ENCODE data around the gene ALKBH8.

The ALKBH8 gene

GRCh38 chr11:107562647-107563208 lies 2.8 kb downstream of the ALKBH8 start:
- no peak for TF ChIP-seq CTCF (conservative IDR thresholded peaks at IDR 0.05; ENCODE audit: low read length)
- no peak overlapping the region for H3K4me3 ChIP-seq (ENCODE audit: low read length)
- DNase-seq (ENCODE audit: low read depth) = peak; percentile 53

DNA sequence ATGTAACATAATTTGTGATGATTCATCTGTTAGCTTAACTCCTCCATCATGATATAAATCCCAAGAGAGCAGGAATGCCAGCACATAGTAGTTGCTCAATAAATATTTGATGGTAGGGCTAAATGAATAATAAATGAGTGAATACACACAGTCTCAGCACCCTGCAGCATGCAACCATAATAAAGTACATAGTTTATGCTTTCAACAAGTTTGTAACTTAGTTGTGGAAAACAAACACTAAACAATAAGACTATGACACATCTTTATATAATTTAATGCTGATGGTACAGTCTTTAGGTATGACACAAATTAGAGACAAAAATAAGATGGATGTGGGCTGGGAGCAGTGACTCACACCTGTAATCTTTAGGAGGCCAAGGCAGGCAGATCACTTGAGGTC lies 3.8 kb downstream of the ALKBH8 start:
- TF ChIP-seq CTCF (conservative IDR thresholded peaks at IDR 0.05; ENCODE audit: low read length) = no peak
- H3K4me3 ChIP-seq (ENCODE audit: low read length) = no peak overlapping the region
- DNase-seq (ENCODE audit: low read depth) = peak; percentile 84

DNA sequence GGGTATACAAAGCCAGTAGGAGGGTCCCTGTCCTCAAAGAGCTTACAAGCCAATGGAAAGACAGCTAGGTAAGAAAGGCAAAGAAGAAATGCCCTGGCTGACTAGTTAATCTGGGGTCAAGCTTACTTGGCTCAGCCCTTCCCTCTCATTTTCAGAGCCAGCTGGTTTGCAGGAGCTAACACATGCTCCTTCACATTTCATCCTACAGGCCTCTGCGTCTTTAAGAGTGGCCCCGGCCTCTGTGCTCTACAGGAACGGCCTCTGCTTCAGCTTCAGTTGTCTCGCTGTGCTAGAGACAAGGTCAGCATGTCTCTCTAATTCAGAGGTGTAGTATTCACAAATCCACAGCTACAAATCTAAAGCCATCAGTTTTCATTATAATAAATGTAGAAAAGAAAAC lies 15.2 kb downstream of the ALKBH8 start:
- no peak for TF ChIP-seq CTCF (conservative IDR thresholded peaks at IDR 0.05; ENCODE audit: low read length)
- DNase-seq (ENCODE audit: low read depth) = no peak
- no peak overlapping the region for H3K4me3 ChIP-seq (ENCODE audit: low read length)

- no peak overlapping the region for H3K4me3 ChIP-seq (ENCODE audit: low read length)
- DNase-seq (ENCODE audit: low read depth) = no peak
- no peak for TF ChIP-seq CTCF (conservative IDR thresholded peaks at IDR 0.05; ENCODE audit: low read length)
Observed at GRCh38 chr11:107549954-107550285, 15.6 kb downstream of the ALKBH8 start.

DNA sequence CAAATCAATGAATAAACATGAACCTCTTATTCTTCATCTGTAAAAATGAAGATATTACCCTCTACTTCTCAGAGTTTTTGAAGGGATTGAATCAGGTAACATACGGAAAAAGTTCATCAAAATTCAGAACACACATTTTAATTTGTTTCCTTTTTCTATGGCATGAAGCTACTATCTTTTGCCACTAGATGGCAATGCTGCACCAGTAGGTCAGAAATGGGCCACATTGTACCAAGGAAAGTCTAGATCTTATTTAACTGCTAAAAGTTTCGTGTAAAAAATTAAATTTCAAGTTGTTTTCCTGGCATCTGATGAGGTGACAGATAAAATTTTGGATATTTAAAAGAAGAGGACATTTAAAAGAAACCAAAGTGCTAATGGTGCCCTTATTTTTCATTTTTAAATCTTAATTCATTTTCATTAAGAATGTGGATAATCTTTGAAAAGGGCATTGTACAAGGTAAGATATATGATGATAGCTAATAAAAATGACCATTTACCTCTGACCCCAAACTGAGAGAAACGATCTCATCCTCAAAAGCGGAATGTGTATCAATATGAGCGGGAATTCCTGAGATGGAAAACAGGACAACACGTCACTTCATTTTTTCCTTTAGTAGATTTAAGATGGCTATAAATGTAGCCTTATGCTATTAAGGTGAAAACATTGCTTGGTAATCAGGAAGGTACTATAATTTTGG lies 16.1 kb downstream of the ALKBH8 start:
- TF ChIP-seq CTCF (conservative IDR thresholded peaks at IDR 0.05; ENCODE audit: low read length) = peak; percentile 94
- H3K4me3 ChIP-seq (ENCODE audit: low read length) = no peak overlapping the region
- DNase-seq (ENCODE audit: low read depth) = peak; percentile 52

- no peak for TF ChIP-seq CTCF (conservative IDR thresholded peaks at IDR 0.05; ENCODE audit: low read length)
- no peak overlapping the region for H3K4me3 ChIP-seq (ENCODE audit: low read length)
- DNase-seq (ENCODE audit: low read depth) = no peak
Observed at GRCh38 chr11:107547961-107548360, 17.6 kb downstream of the ALKBH8 start.

DNA sequence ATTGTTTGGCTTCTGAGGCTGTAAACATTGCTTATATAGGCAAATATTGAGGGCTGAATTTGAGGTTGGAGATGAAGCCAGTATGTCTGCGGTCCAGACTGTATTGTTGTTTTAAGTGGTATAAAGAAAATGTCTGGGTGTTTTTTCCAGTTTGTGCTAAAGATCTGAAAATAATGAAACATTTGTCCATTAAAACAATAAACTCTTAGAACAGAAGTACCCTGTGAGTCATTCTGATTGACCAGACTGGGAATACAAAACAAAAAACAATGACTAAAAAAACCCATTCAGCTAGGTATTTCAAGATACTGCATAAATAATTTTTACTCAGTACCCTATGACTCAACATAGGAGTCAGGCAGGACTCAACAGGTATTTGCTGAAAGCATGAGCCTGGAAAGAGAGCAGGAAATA lies 20.4 kb downstream of the ALKBH8 start:
- DNase-seq (ENCODE audit: low read depth) = peak; percentile 26
- H3K4me3 ChIP-seq (ENCODE audit: low read length) = no peak overlapping the region
- no peak for TF ChIP-seq CTCF (conservative IDR thresholded peaks at IDR 0.05; ENCODE audit: low read length)

Data from AG10803 (cell line).